AG04450 (cell line): ENCODE results near the gene RAMP3. TPM values are rescaled to one million over a fixed set of nuclear protein-coding genes. Genes with fewer than 3 reads are reported as not detected.

ENCODE experiments used
- CTCF ChIA-PET: fragments of 300-600, 350-600 bp; formaldehyde crosslinking; extraction: SDS; loops from one replicate; lab custom pipeline; 2022; ENCODE audit warnings: antibody characterized with exemption, inconsistent platforms; lab: Charles Lee
- POLR2A ChIA-PET: fragments of 350-600 bp; formaldehyde crosslinking; extraction: SDS; loops from one replicate; lab custom pipeline; 2021; ENCODE audit warnings: antibody characterized with exemption, inconsistent platforms; lab: Yijun Ruan, JAX
- DNase-seq: peaks from one replicate; pipeline ENCODE4 v3.0.0-alpha.2; 2011; ENCODE audit warnings: low read depth, low spot score
- H3K27ac ChIP-seq: one replicate; pipeline ENCODE4 v1.5.1; 2012; ENCODE audit warnings: low read depth, low read length, control low read depth
- H3K27me3 ChIP-seq: one replicate; pipeline ENCODE4 v1.6.0; 2012; ENCODE audit warnings: low read length; ENCODE audit not compliant: control insufficient read depth, insufficient read depth
- H3K4me3 ChIP-seq: 2 replicates; pipeline ENCODE4 v1.5.1; 2011; ENCODE audit warnings: mild to moderate bottlenecking, low read depth, low read length, control low read depth
- H3K9me3 ChIP-seq: 2 replicates; pipeline ENCODE4 v1.5.1; 2012; ENCODE audit warnings: low read length; ENCODE audit not compliant: control insufficient read depth, insufficient read depth
- CTCF ChIP-seq: IDR thresholded peaks from 2 replicates; pipeline ENCODE4 v1.5.1; 2011; ENCODE audit warnings: low read depth, low read length, control low read depth, inconsistent platforms
- polyA plus RNA-seq: library from polyadenylated mRNA; depleted of rRNA; stranded (reverse); fragments of >200 nt; gene quantifications from 2 replicates; pipeline ENCODE4 v1.2.3, GENCODE V29; 2011

The RAMP3 gene
- polyA plus RNA-seq, 1 experiment, result not detected

DNA sequence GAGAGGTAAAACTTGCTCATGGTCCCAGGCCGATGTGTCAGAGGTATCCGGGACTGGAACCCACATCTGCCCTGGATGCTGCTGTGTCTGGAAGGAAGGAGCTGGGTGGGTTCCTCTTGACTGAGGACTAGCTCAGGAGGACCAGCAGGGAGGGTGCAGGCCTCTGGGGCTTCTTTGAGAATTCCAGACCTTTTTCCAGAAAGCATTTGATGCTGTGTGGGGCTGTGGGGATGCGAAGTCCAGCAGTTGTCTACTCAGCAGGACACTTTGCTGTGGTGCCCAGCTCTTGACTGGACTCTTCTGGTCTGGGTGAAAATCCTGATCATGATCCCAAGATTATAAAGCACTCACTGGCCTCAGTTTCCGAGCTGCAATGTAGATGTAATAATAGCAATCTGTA lies 1.7 kb downstream of the RAMP3 start:
- no peak for DNase-seq
- no peak for TF ChIP-seq CTCF
- no peak overlapping the region for H3K27ac ChIP-seq
- ChIA-PET POLR2A (no interaction called here), CTCF (interaction anchor here (1.8 kb wide), 1 partner anchor 102 kb away, joined by 8 read pairs; no protein-coding TSS in a partner anchor)
- peaks cover 43% of the 10 kb centered on the region for H3K27me3 ChIP-seq
- peaks cover 5% of the 10 kb centered on the region; the same call in 1 of the 2 replicates for H3K9me3 ChIP-seq
- H3K4me3 ChIP-seq, result no peak overlapping the region

DNA sequence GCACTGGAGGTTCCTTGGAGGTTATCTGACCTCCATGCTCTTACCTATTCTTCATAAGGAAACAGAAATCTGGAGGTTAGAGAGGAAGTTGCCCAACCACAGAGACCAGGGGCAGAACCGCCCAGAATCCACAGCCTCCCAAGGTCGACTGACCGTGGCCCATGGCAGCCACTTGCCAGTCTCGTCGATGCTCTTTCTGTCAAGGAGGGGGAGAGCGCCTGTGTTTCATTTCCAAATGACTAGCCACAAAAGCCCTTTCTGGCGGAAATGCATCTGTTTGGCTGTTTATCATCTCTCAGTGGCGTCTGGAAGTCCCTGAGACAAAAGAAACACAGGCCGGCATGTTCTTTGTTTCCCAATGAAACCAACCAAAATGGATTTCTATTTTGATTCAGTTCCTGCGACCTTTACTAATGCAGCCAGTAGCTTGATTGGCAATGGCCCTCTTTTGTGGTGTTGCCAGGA lies 2.9 kb downstream of the RAMP3 start:
- ChIA-PET POLR2A (no interaction called here), CTCF (no interaction called here)
- peaks cover 43% of the 10 kb centered on the region for H3K27me3 ChIP-seq
- H3K4me3 ChIP-seq, result no peak overlapping the region
- no peak for DNase-seq
- H3K27ac ChIP-seq, result no peak overlapping the region
- TF ChIP-seq CTCF, result no peak
- H3K9me3 ChIP-seq, result peaks cover 6% of the 10 kb centered on the region; the same call in 1 of the 2 replicates

DNA sequence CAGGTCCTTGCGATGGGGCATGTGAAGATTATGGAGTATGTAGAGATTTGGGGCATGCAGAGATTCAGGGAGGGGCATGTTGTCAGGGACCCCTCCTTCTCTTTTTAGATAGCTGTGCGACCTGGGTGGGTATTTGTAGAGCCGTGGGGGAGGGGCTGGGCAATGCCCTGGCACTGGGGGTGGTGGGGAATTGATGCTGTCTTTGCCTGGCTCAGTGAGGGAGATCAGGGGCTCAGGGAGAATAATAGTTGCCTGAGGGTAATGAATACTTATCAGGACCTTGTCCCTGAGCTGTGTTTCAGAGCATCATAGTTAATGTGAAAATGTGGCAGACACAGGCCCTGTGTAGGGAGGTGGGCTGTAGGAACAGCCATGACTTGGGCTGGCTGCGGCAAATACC lies 3.5 kb downstream of the RAMP3 start:
- Histone ChIP-seq H3K27ac (no peak overlapping the region), H3K9me3 (peaks cover 6% of the 10 kb centered on the region; the same call in 1 of the 2 replicates), H3K4me3 (no peak overlapping the region), H3K27me3 (peaks cover 39% of the 10 kb centered on the region)
- ChIA-PET CTCF (no interaction called here), POLR2A (no interaction called here)
- no peak for DNase-seq
- no peak for TF ChIP-seq CTCF

GRCh38 chr7:45161842-45162241 lies 4.3 kb downstream of the RAMP3 start:
- DNase-seq, result no peak
- TF ChIP-seq CTCF, result no peak
- no peak overlapping the region for H3K27ac ChIP-seq
- ChIA-PET CTCF (no interaction called here), POLR2A (no interaction called here)
- H3K9me3 ChIP-seq, result peaks cover 6% of the 10 kb centered on the region; the same call in 1 of the 2 replicates
- no peak overlapping the region for H3K4me3 ChIP-seq
- peaks cover 35% of the 10 kb centered on the region for H3K27me3 ChIP-seq

- Histone ChIP-seq H3K9me3 (peaks cover 6% of the 10 kb centered on the region; the same call in 1 of the 2 replicates), H3K27ac (no peak overlapping the region), H3K27me3 (peaks cover 29% of the 10 kb centered on the region), H3K4me3 (no peak overlapping the region)
- no peak for DNase-seq
- ChIA-PET CTCF (no interaction called here), POLR2A (no interaction called here)
- no peak for TF ChIP-seq CTCF
These were observed 4.8 kb downstream of the RAMP3 start for GRCh38 chr7:45162311-45162845.
